Activated CD4-positive, alpha-beta T cell treated with anti-CD3 and anti-CD28 coated beads, Interleukin-2, amount 50 U/mL, for 16 hours (primary cell): Measurements from ENCODE around the gene KLK13.

Source experiments
- DNase-seq: peaks from one replicate; pipeline ENCODE4 v3.0.0-alpha.2; 2020

KLK13 gene

GRCh38 chr19:51091895-51092873, 27.3 kb upstream of the KLK13 start:
- DNase-seq: no peak

- DNase-seq: no peak
Measured at GRCh38 chr19:51091126-51091525, 26.2 kb upstream of the KLK13 start.

DNA sequence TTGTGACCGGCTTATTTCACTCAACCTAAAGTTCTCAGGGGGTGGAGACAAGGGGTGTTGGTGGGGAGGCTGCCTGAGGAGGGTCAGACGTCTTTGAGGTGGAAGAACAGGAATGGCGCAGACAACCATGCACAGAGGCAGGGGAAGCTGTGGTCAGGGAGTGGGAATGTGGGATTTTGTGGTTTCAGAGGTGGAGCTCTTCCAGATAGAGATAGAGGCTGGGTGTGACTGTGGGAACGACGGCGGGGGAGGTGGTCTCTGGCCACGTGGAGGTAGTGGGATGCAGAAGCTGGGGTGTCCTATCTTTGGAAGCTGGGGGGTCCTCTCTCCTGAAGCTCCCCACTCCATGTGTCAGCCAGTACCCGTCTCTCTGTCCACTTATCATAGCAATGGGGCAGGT, 25.6 kb upstream of the KLK13 start:
- no peak for DNase-seq

GRCh38 chr19:51089786-51090185, 24.9 kb upstream of the KLK13 start:
- DNase-seq: no peak

DNA sequence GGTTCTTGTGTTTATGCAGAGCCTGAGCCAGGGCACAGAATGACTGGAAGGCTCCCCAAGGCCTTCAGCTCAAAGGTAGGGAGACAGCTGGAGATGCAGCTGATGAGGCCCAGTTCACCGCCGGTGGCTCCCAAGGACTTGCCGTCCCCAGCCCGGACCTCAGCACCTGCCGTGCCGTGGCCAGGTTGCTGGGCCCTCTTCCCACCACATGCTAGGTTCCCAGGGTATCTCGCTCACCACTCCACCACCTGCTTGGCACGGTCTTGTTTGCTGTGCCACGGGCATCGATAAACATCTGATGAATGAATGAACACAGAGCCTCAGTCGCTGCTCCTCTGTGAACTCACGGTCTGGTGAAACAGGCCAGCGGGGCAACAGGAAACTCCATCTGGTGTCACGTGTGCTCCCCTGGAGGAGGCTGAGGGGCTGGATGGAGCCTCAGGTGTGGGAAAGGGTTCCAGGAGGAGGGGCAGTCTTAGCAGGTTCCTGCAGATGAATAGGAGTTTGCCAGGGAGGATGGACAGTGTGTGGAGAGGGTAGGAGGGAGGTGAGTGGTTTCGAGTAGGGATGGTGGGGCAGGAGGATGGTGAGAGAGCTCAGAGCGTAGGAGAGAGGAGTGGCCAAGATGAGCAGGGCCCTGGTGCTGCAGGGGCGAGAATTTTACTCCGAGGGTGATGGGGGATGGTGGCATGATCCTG, 21.4 kb upstream of the KLK13 start:
- no peak for DNase-seq

DNA sequence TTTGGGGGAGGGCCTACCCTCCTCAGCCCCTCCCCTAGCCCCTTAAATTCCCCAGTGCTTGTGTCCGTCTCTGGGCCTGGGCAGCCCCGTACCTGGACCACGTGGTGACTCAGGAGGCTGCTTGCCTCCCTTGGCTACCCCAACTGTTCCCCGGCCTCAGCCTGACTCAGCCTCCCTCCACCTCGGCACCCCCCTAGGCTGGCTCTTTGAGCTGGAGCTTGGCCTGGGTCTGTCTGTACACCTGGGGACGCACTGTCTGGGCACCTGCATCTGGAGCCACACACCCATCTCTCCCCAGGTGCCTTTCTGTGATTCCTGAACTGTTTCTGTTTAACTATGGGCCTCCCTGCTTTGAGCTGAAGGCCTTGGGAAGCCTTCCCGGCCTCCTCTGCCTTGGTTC, 19.6 kb upstream of the KLK13 start:
- DNase-seq: no peak

DNA sequence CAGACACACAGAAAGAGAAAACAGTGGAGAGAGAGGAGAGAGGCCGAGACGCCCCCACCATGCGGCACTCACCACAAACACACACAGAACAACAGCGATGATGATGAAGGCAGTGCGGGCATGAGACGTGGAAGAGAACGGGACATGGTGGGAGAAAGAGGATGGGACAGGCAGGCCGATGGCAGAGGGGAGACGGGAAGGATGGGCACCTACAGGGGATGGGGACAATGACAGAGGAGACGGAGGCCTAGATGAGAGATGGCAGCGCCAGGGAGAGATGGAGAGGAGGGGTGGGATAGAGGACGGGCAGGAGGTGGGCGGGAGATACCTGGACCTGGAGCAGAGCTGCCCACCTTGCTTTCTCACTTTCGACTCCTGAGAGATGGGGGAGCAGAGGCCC, 18.9 kb upstream of the KLK13 start:
- DNase-seq: no peak

DNA sequence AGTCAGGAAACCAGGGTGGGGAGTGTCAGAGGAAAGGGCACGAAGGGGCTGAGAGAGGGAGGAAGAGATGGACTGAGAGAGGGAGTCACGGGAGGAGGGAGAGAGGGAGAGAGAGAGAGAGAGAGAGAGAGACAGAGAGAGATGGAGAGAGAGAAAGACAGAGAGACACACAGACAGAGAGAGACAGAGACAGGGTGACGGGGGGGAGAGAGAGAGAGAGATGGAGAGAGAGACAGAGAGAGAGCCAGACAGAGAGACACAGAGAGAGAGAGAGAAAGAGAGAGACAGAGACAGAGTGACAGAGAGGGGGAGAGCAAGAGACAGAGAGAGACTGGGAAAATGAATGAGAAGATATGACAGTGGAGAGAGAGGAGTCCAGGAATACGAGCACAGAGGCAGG, 18.3 kb upstream of the KLK13 start:
- DNase-seq: no peak

DNA sequence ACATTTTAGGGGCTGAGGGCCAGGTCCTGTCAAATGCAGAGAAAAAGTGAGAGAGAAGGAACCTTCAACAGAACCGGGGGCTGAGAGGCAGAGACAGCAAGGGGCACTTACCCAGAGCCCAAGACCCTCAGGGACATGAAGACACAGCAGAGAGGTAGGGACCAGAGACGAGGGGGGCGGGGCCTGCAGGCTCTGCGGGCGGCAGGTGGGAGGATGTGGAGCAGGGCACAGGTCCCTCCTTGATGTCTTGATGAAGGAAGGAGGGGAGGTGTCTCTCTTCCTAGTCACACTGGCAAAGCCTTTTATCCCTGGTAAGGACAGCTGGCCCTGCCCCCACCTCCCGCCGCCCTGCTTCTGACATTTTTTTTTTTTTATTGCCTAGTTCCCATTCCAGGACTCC, 17.7 kb upstream of the KLK13 start, which contains the start of gene KLK14:
Gene KLK14 (minus strand): TSS at position 277 of the 400 bp plus-strand sequence. CDS start 273 bp downstream, at position 4.
- no peak for DNase-seq

DNA sequence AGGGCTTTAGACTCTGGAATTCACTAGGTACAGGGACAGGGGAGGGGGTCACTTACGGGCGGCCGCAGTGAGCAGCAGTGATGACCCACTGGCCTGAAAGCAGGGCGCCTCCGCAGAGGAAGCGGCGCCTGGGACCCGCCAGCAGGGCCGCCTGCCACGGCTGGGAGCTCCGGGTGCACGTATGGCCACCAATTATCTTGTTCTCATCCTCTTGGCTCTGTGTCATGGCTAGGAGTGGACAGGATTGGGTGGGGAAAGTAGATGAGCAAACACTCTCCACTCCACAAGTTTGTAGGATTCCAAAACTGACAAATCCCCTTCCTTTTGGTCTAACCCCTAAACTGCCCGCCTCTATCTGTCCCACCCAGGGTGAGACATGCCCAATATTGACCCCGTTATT, 16.6 kb upstream of the KLK13 start:
- DNase-seq: no peak

DNA sequence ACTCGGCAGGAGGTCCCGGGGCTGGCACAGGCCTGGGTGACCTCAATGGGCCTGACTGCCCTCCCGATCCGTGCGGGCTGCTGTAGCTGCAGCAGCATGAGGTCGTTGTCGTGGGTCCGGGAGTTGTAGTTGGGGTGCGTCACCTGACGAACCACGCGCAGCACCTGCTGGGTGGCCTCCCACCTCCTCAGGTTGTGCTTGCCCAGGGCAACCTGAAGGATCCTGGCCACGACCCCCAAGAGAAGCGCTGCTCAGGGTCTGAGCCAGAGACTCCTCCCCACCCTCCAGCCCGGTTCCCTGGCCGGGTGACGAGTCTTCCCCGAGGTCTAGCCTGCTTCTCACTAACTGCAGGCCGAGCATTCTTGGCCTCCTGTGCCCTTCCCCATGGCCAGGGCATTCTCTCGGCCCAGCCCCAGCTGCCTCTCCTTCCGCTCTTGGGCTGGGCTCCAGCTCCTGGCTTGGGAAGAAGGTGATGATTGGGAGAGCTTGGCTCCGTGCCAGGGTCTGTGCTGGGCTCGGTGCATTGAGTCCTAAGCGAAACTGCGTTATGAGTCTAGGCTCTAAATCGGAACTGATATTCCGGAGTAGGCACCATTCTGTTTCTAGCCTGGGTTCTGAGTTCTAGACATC, 14.7 kb upstream of the KLK13 start:
- no peak for DNase-seq

DNA sequence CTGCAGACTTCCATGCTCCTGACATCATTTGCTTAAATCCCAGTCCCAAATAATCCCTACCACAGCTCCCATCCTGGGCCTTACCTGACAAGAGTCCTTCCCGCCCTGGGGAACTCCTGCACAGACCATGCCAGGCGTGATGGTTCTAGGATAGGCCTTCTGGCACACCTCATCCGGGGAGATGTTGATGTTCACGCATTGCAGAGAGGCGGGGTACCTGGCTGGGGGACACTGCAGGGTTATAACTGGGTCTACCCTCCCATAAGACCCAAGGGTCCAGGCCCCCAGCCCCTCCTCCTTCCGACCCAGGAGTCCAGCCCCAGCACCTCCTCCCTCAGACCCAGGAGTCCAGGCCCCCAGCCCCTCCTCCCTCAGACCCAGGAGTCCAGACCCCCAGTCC, 13.8 kb upstream of the KLK13 start:
- no peak for DNase-seq

DNA sequence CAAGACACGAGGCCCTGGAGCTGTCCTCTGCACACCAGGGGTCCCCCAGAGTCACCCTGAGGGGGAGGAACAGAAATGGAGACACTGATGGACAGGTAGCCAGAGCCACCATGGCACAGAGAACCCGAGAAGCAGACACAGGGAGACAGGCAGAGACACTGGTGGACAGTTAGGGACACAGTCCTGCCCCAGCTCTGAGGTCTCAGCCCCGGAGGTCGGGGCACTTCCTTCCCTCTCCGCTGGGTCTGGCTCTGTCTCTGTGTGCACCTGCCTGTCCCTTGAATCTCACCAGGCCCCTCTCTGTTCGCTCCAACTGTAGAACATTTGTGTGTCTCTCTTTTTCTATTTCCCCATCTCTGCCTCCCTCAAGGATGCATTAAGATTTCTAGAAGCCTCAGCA, 13.2 kb upstream of the KLK13 start:
- DNase-seq: no peak

- DNase-seq: no peak
Measured at GRCh38 chr19:51076631-51077213, 11.8 kb upstream of the KLK13 start.

GRCh38 chr19:51075998-51076397, 11.1 kb upstream of the KLK13 start:
- DNase-seq: no peak

- DNase-seq: no peak
Measured at GRCh38 chr19:51071095-51071405, 6.2 kb upstream of the KLK13 start.

DNA sequence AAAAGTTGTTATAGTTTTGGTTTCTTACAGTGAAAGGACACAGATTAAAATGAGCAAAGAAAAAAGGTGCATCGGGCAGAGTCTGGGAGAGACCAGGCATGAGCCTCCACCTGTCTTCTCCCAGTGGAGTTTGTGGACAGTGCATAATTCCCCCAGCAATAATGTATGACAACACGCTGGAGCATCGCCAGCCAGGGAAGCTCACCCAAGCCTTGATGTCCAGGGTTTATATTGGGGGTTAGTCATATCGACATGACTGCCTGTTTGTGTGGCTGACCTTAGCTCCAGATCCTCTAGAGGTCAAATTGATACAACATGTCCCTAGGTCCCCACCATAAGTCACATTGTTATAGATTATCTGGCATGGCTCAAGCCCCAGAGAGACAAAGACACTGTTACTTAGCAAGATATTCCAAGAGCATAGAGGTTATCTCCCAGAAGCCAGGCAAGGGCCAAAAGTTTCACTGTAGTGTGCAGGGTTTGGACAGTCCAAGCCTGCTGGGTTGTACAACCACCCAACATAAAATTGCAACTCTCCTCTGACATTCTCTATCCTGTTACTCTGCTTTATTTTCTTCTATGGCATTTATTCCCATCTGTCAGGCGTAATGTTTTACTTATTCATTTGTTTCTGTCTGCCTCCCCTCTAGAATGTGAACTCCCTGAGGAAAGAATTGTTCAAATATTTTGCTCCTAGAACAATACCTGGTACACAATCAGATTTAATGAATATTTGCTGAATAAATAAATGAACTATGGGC, 5.6 kb upstream of the KLK13 start:
- DNase-seq: no peak

GRCh38 chr19:51066393-51067186, 1.7 kb upstream of the KLK13 start:
- no peak for DNase-seq

GRCh38 chr19:51065221-51065960, 499 bp upstream of the KLK13 start:
- no peak for DNase-seq

- no peak for DNase-seq
Measured at GRCh38 chr19:51063664-51064063, 1.2 kb downstream of the KLK13 start.

DNA sequence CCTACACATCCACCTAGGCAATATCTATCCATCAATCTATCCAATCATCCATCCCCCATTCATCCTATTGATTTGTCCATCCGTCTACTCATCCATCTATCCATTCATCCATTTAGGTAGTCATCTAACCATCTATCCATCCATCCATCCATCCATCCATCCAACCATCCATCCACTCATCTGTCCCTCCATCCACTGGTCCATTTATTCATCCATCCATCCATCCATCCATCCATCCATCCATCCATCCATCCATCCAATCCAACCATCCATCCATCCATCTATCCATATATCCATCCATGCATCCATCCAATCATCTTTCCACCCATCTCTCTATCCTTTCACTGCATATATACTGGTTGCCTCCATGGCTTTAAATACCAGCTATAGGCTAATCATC, 3.9 kb downstream of the KLK13 start:
- DNase-seq: no peak
